Right lung (tissue), 10 donors: ENCODE results near the gene HUS1. TPM values are rescaled to one million over a fixed set of nuclear protein-coding genes. Genes with fewer than 3 reads are reported as not detected.
"Not testable (repeated sequence)": the region's sequence is repeated elsewhere in the genome, so short reads cannot be mapped to it uniquely, and the experiment has no call there.

Source experiments
- DNase-seq, 2 donors: peaks; one replicate each; pipeline ENCODE4 v3.0.0-alpha.2; 2013
- long read RNA-seq, 8 donors: transcript quantifications; one replicate each; lab custom pipeline, GENCODE V29; 2026
- polyA plus RNA-seq, 5 donors: library from polyadenylated mRNA; unstranded; fragments of 120-200 nt; gene quantifications; one replicate each; pipeline versions ENCODE4 v1.2.1 to v1.2.3, GENCODE V29; 2013; ENCODE audit warnings: inconsistent platforms in 1 of 5, low replicate concordance in 1 of 5; ENCODE audit not compliant: insufficient read length in 5 of 5, insufficient read depth in 1 of 5

HUS1 gene
- polyA plus RNA-seq: 10 to 100 TPM; 18.4 to 31.2 (median 28.9) TPM
- long read RNA-seq, donor 1, partial matches to known transcripts: 0 of 3 reads
- long read RNA-seq, donor 1, other reads (novel, unspliced or antisense): 0 of 3 reads
- long read RNA-seq, donor 2, partial matches to known transcripts: 0 of 2 reads
- long read RNA-seq, donor 2, other reads (novel, unspliced or antisense): 0 of 2 reads
- long read RNA-seq, donor 3, partial matches to known transcripts: 0 of 3 reads
- long read RNA-seq, donor 3, other reads (novel, unspliced or antisense): 0 of 3 reads
- long read RNA-seq, donor 4, partial matches to known transcripts: 0 of 1 reads
- long read RNA-seq, donor 4, other reads (novel, unspliced or antisense): 0 of 1 reads
- long read RNA-seq, donor 5, partial matches to known transcripts: 0 of 8 reads
- long read RNA-seq, donor 5, other reads (novel, unspliced or antisense): 0 of 8 reads
- long read RNA-seq, donor 6, partial matches to known transcripts: 0 of 6 reads
- long read RNA-seq, donor 6, other reads (novel, unspliced or antisense): 0 of 6 reads
- long read RNA-seq, donor 7: 0 reads
- long read RNA-seq, donor 8, partial matches to known transcripts: 0 of 1 reads
- long read RNA-seq, donor 8, other reads (novel, unspliced or antisense): 0 of 1 reads

- peak; percentile 82 to 86 for DNase-seq
Observed at GRCh38 chr7:47979145-47979831, at the start of gene HUS1. Gene HUS1, minus strand, starts transcription at chr7:47979615. Its CDS starts 96 bp downstream, at chr7:47979519.

- DNase-seq: no peak
Observed at GRCh38 chr7:48028938-48029337, 49.5 kb upstream of the HUS1 start, which contains the start of gene SUN3. Gene SUN3, minus strand, starts transcription at chr7:48029107. Its CDS starts 169 bp downstream, at chr7:48028938.

GRCh38 chr7:48025624-48026023 lies 46.2 kb upstream of the HUS1 start:
- DNase-seq: no peak

DNA sequence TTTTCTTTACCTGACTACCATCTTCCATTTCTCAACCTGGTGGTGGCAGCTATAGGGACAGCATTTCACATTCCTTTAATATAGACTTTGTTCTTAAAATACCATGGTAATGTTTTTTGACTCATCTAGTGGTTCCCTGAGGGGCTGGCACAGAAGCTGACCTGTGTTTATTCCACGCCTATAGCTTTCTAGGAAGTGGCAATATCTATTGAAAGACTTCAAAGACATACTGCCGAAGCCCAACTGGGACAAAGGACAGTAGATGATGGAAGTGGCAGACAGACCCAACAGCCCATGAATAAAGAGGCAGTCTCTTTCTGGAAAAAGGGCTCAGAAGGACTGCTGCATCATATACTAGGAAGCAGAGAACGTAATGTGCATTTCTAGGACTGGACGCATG lies 38.3 kb upstream of the HUS1 start:
- DNase-seq: no peak

- no peak for DNase-seq
Observed at GRCh38 chr7:48016641-48017040, 37.2 kb upstream of the HUS1 start.

- no peak for DNase-seq
Observed at GRCh38 chr7:48011951-48012350, 32.5 kb upstream of the HUS1 start.

GRCh38 chr7:48011323-48011722 lies 31.9 kb upstream of the HUS1 start:
- DNase-seq: no peak

- no peak for DNase-seq
Observed at GRCh38 chr7:48009954-48010353, 30.5 kb upstream of the HUS1 start.

GRCh38 chr7:48009257-48009656 lies 29.8 kb upstream of the HUS1 start:
- DNase-seq: no peak

GRCh38 chr7:48006866-48007265 lies 27.5 kb upstream of the HUS1 start:
- DNase-seq: no peak

GRCh38 chr7:48004638-48005037 lies 25.2 kb upstream of the HUS1 start:
- DNase-seq: no peak

- no peak for DNase-seq
Observed at GRCh38 chr7:48004032-48004431, 24.6 kb upstream of the HUS1 start.

- DNase-seq: not testable (repeated sequence)
Observed at GRCh38 chr7:48000164-48000563, 20.7 kb upstream of the HUS1 start.

DNA sequence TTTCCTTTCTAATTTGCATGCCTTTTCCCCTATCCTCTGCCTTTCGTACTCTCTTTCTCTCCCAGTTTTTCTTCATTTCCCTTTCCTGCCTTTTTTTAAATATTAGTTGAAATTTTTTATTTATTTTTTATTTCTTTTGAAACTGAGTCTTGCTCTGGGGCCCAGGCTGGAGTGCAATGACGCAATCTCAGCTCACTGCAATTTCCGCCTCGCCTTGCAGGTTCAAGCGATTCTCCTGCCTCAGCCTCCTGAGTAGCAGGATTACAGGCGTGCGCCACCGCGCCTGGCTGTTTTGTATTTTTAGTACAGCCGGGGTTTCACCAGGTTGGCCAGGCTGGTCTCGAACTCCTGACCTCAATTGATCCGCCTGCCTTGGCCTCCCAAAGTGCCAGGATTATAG lies 20.0 kb upstream of the HUS1 start:
- DNase-seq: no peak

GRCh38 chr7:47992446-47992845 lies 13.0 kb upstream of the HUS1 start:
- no peak for DNase-seq

- peak; percentile 70 to 76 for DNase-seq
Observed at GRCh38 chr7:47991741-47992311, 12.4 kb upstream of the HUS1 start.

- DNase-seq: no peak
Observed at GRCh38 chr7:47991270-47991669, 11.9 kb upstream of the HUS1 start.

GRCh38 chr7:47990592-47990991 lies 11.2 kb upstream of the HUS1 start:
- DNase-seq: no peak

- not testable (repeated sequence) for DNase-seq
Observed at GRCh38 chr7:47989607-47990400, 10.4 kb upstream of the HUS1 start.

DNA sequence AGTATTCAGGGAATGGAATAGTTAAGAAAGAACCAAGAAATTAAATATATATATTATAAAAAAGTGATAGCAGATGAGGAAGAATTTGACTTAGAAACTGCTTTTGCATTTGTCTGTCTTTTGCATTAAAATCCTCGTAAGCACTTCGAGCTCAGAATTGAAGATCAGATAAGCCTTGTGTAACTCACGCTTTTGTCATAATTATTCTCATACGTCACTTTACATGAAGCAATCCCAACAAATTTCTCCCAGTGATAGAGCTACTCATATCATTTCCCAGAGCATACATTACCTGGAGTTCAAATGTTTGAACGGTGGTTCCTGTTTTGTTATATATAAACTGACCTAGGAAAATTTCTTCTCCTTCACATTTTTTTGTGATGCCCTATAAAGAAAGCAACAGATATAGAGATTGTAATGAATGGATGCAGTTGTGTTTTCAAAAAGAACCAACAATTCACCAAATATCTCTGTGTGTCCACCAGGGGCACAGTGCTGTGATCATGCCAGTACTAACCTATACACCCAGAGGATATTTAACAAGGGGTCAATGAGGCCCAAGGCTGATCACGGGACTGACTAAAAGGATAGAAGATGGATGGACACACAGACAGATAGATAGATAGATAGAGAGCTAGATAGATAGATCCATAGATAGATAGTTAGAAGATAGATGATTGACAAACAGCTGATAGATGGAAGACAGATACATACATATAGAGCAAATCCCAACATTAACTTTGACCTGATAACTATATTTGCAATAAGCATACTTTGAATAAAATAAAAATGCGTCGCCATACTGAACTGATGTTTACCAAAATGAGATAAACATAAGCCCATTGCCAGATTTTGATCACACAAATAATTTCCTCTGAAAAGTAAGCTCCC lies 9.3 kb upstream of the HUS1 start:
- no peak for DNase-seq
